H1 (cell line): Measurements from ENCODE around the gene NBEA. TPM values are rescaled to one million over a fixed set of nuclear protein-coding genes. Genes with fewer than 3 reads are reported as not detected.

Experiments used
- CTCF ChIA-PET: fragments of 300-600 bp; sonication (Branson Sonifier 250); formaldehyde crosslinking; loops from one replicate; lab custom pipeline; 2021; ENCODE audit not compliant: partially characterized antibody; lab: Charles Lee
- POLR2A ChIA-PET: fragments of 300-600 bp; sonication (Branson Sonifier 250); formaldehyde crosslinking; loops from one replicate; lab custom pipeline; 2021; ENCODE audit warnings: inconsistent platforms; ENCODE audit not compliant: partially characterized antibody; lab: Charles Lee
- DNase-seq, 2 experiments: peaks; one replicate each; pipeline versions ENCODE4 v3.0.0 to v3.0.0-alpha.2; 2010 to 2022; ENCODE audit warnings: low spot score in 2 of 2, low read depth in 1 of 2, mixed read lengths in 1 of 2
- FAIRE-seq: peaks from 2 replicates; lab custom pipeline; 2011; peaks lifted over from hg19 to GRCh38; lab: Jason Lieb, UNC
- H2AFZ ChIP-seq: 2 replicates; pipeline ENCODE4 v1.8.1; 2012; ENCODE audit warnings: low read length, inconsistent platforms
- H2AK5ac ChIP-seq: 2 replicates; pipeline ENCODE4 v1.6.1; 2013; ENCODE audit warnings: low read depth, low read length
- H2BK120ac ChIP-seq: replicated peaks from 2 replicates; pipeline ENCODE3; 2013; ENCODE audit warnings: low read depth, low read length, inconsistent platforms
- H2BK12ac ChIP-seq: 2 replicates; pipeline ENCODE4 v1.6.1; 2013; ENCODE audit warnings: low read depth, low read length
- H2BK15ac ChIP-seq: 2 replicates; pipeline ENCODE4 v1.6.1; 2013; ENCODE audit warnings: low read length
- H2BK20ac ChIP-seq: 2 replicates; pipeline ENCODE4 v1.6.1; 2013; ENCODE audit warnings: low read length
- H2BK5ac ChIP-seq: 2 replicates; pipeline ENCODE4 v1.6.1; 2013; ENCODE audit warnings: low read depth, low read length
- H3K14ac ChIP-seq: 2 replicates; pipeline ENCODE4 v1.6.1; 2013; ENCODE audit warnings: inconsistent platforms; ENCODE audit not compliant: insufficient read length
- H3K18ac ChIP-seq: 2 replicates; pipeline ENCODE4 v1.6.1; 2013; ENCODE audit warnings: low read length; ENCODE audit errors: extremely low read depth
- H3K23ac ChIP-seq: 2 replicates; pipeline ENCODE4 v1.6.1; 2013; ENCODE audit warnings: inconsistent platforms; ENCODE audit not compliant: insufficient read length
- H3K23me2 ChIP-seq: 2 replicates; pipeline ENCODE4 v1.6.1; 2013; ENCODE audit warnings: low read depth, low read length
- H3K27ac ChIP-seq: 2 replicates; pipeline ENCODE4 v1.6.1; 2011; ENCODE audit warnings: low read depth, low read length, inconsistent platforms
- H3K27me3 ChIP-seq, 4 experiments: replicated peaks in 1 of 4; 1 replicate in 1 of 4; 2 replicates in 3 of 4; pipeline versions ENCODE4 v1.6.1 to v1.8.1; 2011 to 2013; ENCODE audit warnings: low read length in 3 of 4, mild to moderate bottlenecking in 3 of 4, inconsistent platforms in 2 of 4, mixed read lengths in 2 of 4, moderate library complexity in 1 of 4; ENCODE audit not compliant: control insufficient read depth in 3 of 4, insufficient read depth in 3 of 4; ENCODE audit errors: extremely low read depth in 1 of 4
- H3K36me3 ChIP-seq, 4 experiments: 2 replicates each; pipeline versions ENCODE4 v1.6.1 to v1.8.1; 2011 to 2013; ENCODE audit warnings: mild to moderate bottlenecking in 4 of 4, low read length in 3 of 4, moderate library complexity in 2 of 4, control low read depth in 1 of 4, inconsistent platforms in 1 of 4; ENCODE audit not compliant: insufficient read depth in 4 of 4, control insufficient read depth in 2 of 4
- H3K4ac ChIP-seq: replicated peaks from 2 replicates; pipeline ENCODE3; 2013; ENCODE audit warnings: low read length, low read depth, mixed read lengths, inconsistent platforms; ENCODE audit not compliant: insufficient read length
- H3K4me1 ChIP-seq, 4 experiments: replicated peaks in 1 of 4; 1 replicate in 1 of 4; 2 replicates in 3 of 4; pipeline versions ENCODE4 v1.6.1 to v1.8.1; 2011 to 2013; ENCODE audit warnings: low read length in 3 of 4, inconsistent platforms in 2 of 4, mixed read lengths in 1 of 4; ENCODE audit not compliant: insufficient read depth in 4 of 4, control insufficient read depth in 3 of 4
- H3K4me2 ChIP-seq, 2 experiments: 2 replicates each; pipeline versions ENCODE4 v1.6.1 to v1.8.1; 2011 to 2013; ENCODE audit warnings: low read depth in 2 of 2, low read length in 2 of 2, control low read depth in 1 of 2, inconsistent platforms in 1 of 2, mild to moderate bottlenecking in 1 of 2; ENCODE audit not compliant: insufficient read depth in 1 of 2
- H3K4me3 ChIP-seq, 4 experiments: fragments of 200-600, 300-600 bp in 1 of 4; sonication (generic), shearing (Covaris generic), sonication (Bioruptor Twin) in 1 of 4; 2 replicates each; pipeline versions ENCODE4 v1.5.1 to v1.8.1; 2011 to 2016; ENCODE audit warnings: low read length in 4 of 4, low read depth in 3 of 4, control low read depth in 2 of 4, inconsistent platforms in 2 of 4, mild to moderate bottlenecking in 2 of 4, mixed read lengths in 1 of 4, moderate library complexity in 1 of 4; ENCODE audit not compliant: insufficient read depth in 2 of 4; ENCODE audit errors: extremely low read depth in 1 of 4
- H3K56ac ChIP-seq: replicated peaks from 2 replicates; pipeline ENCODE3; 2013; ENCODE audit warnings: low read depth, mild to moderate bottlenecking, mixed read lengths, low read length, inconsistent platforms; ENCODE audit not compliant: insufficient read length
- H3K79me1 ChIP-seq: 2 replicates; pipeline ENCODE4 v1.6.1; 2013; ENCODE audit warnings: low read depth, low read length, control low read depth
- H3K79me2 ChIP-seq, 2 experiments: 2 replicates each; pipeline versions ENCODE4 v1.6.1 to v1.8.1; 2012 to 2013; ENCODE audit warnings: low read length in 2 of 2, mild to moderate bottlenecking in 2 of 2, inconsistent platforms in 1 of 2; ENCODE audit not compliant: insufficient read depth in 2 of 2, control insufficient read depth in 1 of 2
- H3K9ac ChIP-seq, 4 experiments: replicated peaks in 1 of 4; 1 replicate in 1 of 4; 2 replicates in 3 of 4; pipeline versions ENCODE4 v1.6.1 to v1.8.1; 2011 to 2013; ENCODE audit warnings: low read depth in 3 of 4, low read length in 3 of 4, control low read depth in 2 of 4, mild to moderate bottlenecking in 2 of 4, moderate library complexity in 2 of 4, inconsistent platforms in 1 of 4; ENCODE audit errors: extremely low read depth in 1 of 4
- H3K9me3 ChIP-seq, 2 experiments: 2 replicates each; pipeline versions ENCODE4 v1.6.1 to v1.8.1; 2012 to 2013; ENCODE audit warnings: mild to moderate bottlenecking in 2 of 2, moderate library complexity in 2 of 2, control low read depth in 1 of 2, inconsistent platforms in 1 of 2, low read depth in 1 of 2, low read length in 1 of 2, mixed read lengths in 1 of 2; ENCODE audit not compliant: insufficient read depth in 2 of 2
- H4K20me1 ChIP-seq, 2 experiments: replicated peaks in 1 of 2; 2 replicates each; pipeline versions ENCODE3 to v1.8.1; 2011 to 2013; ENCODE audit warnings: inconsistent platforms in 2 of 2, low read length in 2 of 2, mild to moderate bottlenecking in 1 of 2; ENCODE audit not compliant: insufficient read depth in 2 of 2, control insufficient read depth in 1 of 2
- H4K5ac ChIP-seq: 2 replicates; pipeline ENCODE4 v1.6.1; 2013; ENCODE audit warnings: low read length, low read depth, mixed read lengths, inconsistent platforms; ENCODE audit not compliant: insufficient read length
- H4K8ac ChIP-seq: 2 replicates; pipeline ENCODE4 v1.8.0; 2013; ENCODE audit warnings: mild to moderate bottlenecking, moderate library complexity, low read length, inconsistent platforms; ENCODE audit not compliant: insufficient read depth; ENCODE audit errors: extremely low read depth
- H4K91ac ChIP-seq: replicated peaks from 2 replicates; pipeline ENCODE3; 2013; ENCODE audit warnings: low read length, mixed read lengths, inconsistent platforms; ENCODE audit not compliant: insufficient read length
- CHD2 ChIP-seq: IDR thresholded peaks from 2 replicates; pipeline ENCODE4 v1.6.1; 2012; ENCODE audit warnings: low read length, improper control_type of control experiment
- JUN ChIP-seq: IDR thresholded peaks from 2 replicates; pipeline ENCODE4 v1.6.1; 2011; ENCODE audit warnings: low read depth, mild to moderate bottlenecking, improper control_type of control experiment, low read length
- NRF1 ChIP-seq: IDR thresholded peaks from 2 replicates; pipeline ENCODE4 v1.6.1; 2011; ENCODE audit warnings: mild to moderate bottlenecking, low read depth, low read length, improper control_type of control experiment
- RAD21 ChIP-seq, 2 experiments: IDR thresholded peaks in 1 of 2; conservative IDR thresholded peaks in 1 of 2; 2 replicates each; pipeline ENCODE4 v1.6.1; 2011; ENCODE audit warnings: low read depth in 2 of 2, low read length in 2 of 2, improper control_type of control experiment in 1 of 2, inconsistent platforms in 1 of 2, mild to moderate bottlenecking in 1 of 2, moderate library complexity in 1 of 2
- TBP ChIP-seq: IDR thresholded peaks from 2 replicates; pipeline ENCODE4 v1.6.1; 2011; ENCODE audit warnings: low read depth, low read length, improper control_type of control experiment
- TEAD4 ChIP-seq: IDR thresholded peaks from 2 replicates; pipeline ENCODE4 v1.6.1; 2012; ENCODE audit warnings: low read depth, low read length, inconsistent platforms, mixed read lengths
- WGBS, 2 experiments: shearing (Covaris generic) in 1 of 2; methylation state at CpG; one replicate each; pipeline versions ENCODE4 v1.1.6 to v1.1.7; 2013 to 2015; ENCODE audit warnings: low lambda C conversion rate in 2 of 2, mixed read lengths in 2 of 2, inconsistent platforms in 1 of 2, low coverage in 1 of 2, missing lambda C conversion rate in 1 of 2; ENCODE audit not compliant: insufficient replicate concordance in 2 of 2, insufficient coverage in 1 of 2, insufficient read length in 1 of 2; ENCODE audit errors: extremely low coverage in 1 of 2, missing lambda C conversion rate in 1 of 2; 5-methylcytosine and 5-hydroxymethylcytosine counted together
- polyA plus RNA-seq, 7 experiments: library from polyadenylated mRNA; depleted of rRNA in 3 of 7; stranded (reverse) in 5 of 7; unstranded in 2 of 7; fragments of >200 nt in 5 of 7; fragments of 200-250 nt in 2 of 7; gene quantifications; 1 replicate in 5 of 7; 2 replicates in 1 of 7; 4 replicates in 1 of 7; pipeline versions ENCODE4 v1.2.1 to v1.2.3, GENCODE V29; 2011 to 2013; ENCODE audit warnings: missing spikeins in 2 of 7, mixed read lengths in 2 of 7
- total RNA-seq: library from RNA; stranded (reverse); fragmentation: NEBNext Ultra II Directional; extraction: Animal tissue kit (Norgen Biotek cat#: 25700); gene quantifications from 2 replicates; pipeline ENCODE4 v1.2.1, GENCODE V29; 2021
- TF ChIP-seq, protein P1 (sequence below), 3 experiments: IDR thresholded peaks; 1 replicate in 2 of 3; 2 replicates in 1 of 3; pipeline versions ENCODE4 v1.5.1 to v1.6.1; 2011; ENCODE audit warnings: low read length in 3 of 3, mild to moderate bottlenecking in 3 of 3, inconsistent platforms in 2 of 3, low read depth in 1 of 3, moderate library complexity in 1 of 3; ENCODE audit not compliant: insufficient read depth in 1 of 3; ENCODE audit errors: control extremely low read depth in 1 of 3

Gene NBEA
- total and polyA plus RNA-seq, 2 of the 8 experiments (the other 6 are each of a cell fraction or from before 2014, with no cell fraction given), result 14.2 to 21.5 TPM

DNA sequence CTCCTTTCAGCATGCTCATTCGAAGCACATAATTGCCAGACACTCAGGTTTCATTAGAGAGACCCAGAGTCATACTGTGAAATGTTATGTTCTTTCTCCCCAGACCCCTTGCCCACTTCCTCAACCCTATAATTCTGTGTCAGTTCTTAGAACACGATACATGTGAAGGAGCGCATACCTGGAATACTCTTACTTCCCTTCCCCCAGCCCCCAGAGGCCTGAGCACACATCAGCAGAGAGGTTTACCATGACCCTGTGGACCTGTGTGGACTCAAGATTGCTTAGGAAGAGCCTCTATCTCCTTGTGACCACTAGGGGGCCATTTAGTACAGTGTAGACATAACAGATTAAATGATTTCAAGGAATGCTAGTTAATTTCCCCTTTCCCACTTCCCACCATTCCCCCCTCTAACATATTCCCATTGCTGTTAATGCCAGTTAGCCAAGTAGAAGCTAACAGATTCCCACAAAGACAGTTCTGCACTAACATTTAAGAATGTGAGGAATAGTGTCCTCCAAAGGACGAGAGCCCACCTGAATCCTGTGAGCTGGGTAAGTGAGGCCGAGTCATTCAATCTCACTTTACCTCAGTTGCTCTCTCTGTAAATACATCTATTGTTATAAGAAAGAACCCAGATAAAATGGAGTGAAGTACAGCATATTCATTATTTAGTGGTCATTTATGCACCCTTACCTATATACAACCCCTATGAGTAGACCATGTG lies 688.6 kb downstream of the NBEA start:
- no peak overlapping the region for H2BK15ac ChIP-seq
- no peaks in the 10 kb centered on the region for H3K36me3 ChIP-seq
- H3K79me2 ChIP-seq, result no peaks in the 10 kb centered on the region
- H3K4me3 ChIP-seq, result no peak overlapping the region
- H3K56ac ChIP-seq, result no peak overlapping the region
- 82% methylated on average over 5 of the region's 5 CpGs; no CpG with 5 or more reads in 1 of the 2 experiments for WGBS, 2 experiments
- FAIRE-seq, result peak; percentile 96
- H3K4me1 ChIP-seq, result peaks cover 0 to 5% (median 2%) of the 10 kb centered on the region in 4 experiments; a peak in 3 of 7 replicates
- H3K27me3 ChIP-seq, result no peaks in the 10 kb centered on the region
- H3K23me2 ChIP-seq, result no peaks in the 10 kb centered on the region
- no peak overlapping the region for H4K8ac ChIP-seq
- H3K79me1 ChIP-seq, result no peaks in the 10 kb centered on the region
- H2BK20ac ChIP-seq, result no peak overlapping the region
- H2AFZ ChIP-seq, result no peak overlapping the region
- no peak overlapping the region for H3K9ac ChIP-seq
- H3K18ac ChIP-seq, result no peak overlapping the region
- no peak overlapping the region for H3K4ac ChIP-seq
- H3K27ac ChIP-seq, result no peak overlapping the region
- H4K5ac ChIP-seq, result no peak overlapping the region
- ChIA-PET CTCF (interaction anchor here (0.7 to 4.4 kb wide), 42 partner anchors 8 to 439 kb away, joined by 3 to 21 read pairs (median 4); no protein-coding TSS in a partner anchor), POLR2A (no interaction called here)
- TF ChIP-seq JUN (no peak), RAD21 (IDR thresholded peaks at IDR 0.05 in 1 of 2, conservative IDR thresholded peaks at IDR 0.05 in 1 of 2; ENCODE audit: low read depth in 2 of 2, low read length in 2 of 2) (peak; percentile 63 to 65), CHD2 (no peak), TEAD4 (peak; percentile 76), NRF1 (no peak), TBP (no peak)
- TF ChIP-seq, protein P1, sequence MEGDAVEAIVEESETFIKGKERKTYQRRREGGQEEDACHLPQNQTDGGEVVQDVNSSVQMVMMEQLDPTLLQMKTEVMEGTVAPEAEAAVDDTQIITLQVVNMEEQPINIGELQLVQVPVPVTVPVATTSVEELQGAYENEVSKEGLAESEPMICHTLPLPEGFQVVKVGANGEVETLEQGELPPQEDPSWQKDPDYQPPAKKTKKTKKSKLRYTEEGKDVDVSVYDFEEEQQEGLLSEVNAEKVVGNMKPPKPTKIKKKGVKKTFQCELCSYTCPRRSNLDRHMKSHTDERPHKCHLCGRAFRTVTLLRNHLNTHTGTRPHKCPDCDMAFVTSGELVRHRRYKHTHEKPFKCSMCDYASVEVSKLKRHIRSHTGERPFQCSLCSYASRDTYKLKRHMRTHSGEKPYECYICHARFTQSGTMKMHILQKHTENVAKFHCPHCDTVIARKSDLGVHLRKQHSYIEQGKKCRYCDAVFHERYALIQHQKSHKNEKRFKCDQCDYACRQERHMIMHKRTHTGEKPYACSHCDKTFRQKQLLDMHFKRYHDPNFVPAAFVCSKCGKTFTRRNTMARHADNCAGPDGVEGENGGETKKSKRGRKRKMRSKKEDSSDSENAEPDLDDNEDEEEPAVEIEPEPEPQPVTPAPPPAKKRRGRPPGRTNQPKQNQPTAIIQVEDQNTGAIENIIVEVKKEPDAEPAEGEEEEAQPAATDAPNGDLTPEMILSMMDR (IDR thresholded peaks at IDR 0.05; ENCODE audit: control extremely low read depth in 1 of 3, insufficient read depth in 1 of 3, low read depth in 1 of 3, low read length in 3 of 3), result peak; percentile 25 to 86 (median 64)
- H4K20me1 ChIP-seq, result no peaks in the 10 kb centered on the region
- no peak overlapping the region; a peak in 1 of 4 replicates for H3K4me2 ChIP-seq
- no peak overlapping the region for H2BK120ac ChIP-seq
- no peak overlapping the region for H3K23ac ChIP-seq
- DNase-seq, result no peak
- H2BK5ac ChIP-seq, result no peak overlapping the region
- no peaks in the 10 kb centered on the region for H3K9me3 ChIP-seq
- H3K14ac ChIP-seq, result no peak overlapping the region
- H4K91ac ChIP-seq, result no peak overlapping the region
- H2AK5ac ChIP-seq, result no peak overlapping the region
- H2BK12ac ChIP-seq, result no peak overlapping the region
